Activated CD4-positive, CD25-positive, alpha-beta regulatory T cell treated with anti-CD3 and anti-CD28 coated beads, Interleukin-2, amount 50 U/mL, for 16 hours (primary cell): ENCODE results near the gene MLST8.
A peak's percentile ranks its signal among the peaks of the same experiment; 100 is the strongest.

ENCODE experiments used
- DNase-seq: peaks from one replicate; pipeline ENCODE4 v3.0.0-alpha.2; 2020; ENCODE audit warnings: low read depth, low spot score

MLST8 gene

GRCh38 chr16:2205104-2205966 lies at the start of gene MLST8:
Gene MLST8, plus strand, starts transcription at chr16:2205454. Its CDS starts 632 bp downstream, at chr16:2206086.
- peak; percentile 85 for DNase-seq

- DNase-seq: no peak
Observed at GRCh38 chr16:2155977-2156848, 49.0 kb upstream of the MLST8 start.

- DNase-seq: no peak
Observed at GRCh38 chr16:2156849-2157224, 48.4 kb upstream of the MLST8 start.

GRCh38 chr16:2157480-2158261 lies 47.6 kb upstream of the MLST8 start:
- DNase-seq: no peak

- DNase-seq: no peak
Observed at GRCh38 chr16:2158262-2158638, 47.0 kb upstream of the MLST8 start.

GRCh38 chr16:2159175-2159838 lies 45.9 kb upstream of the MLST8 start:
- no peak for DNase-seq

GRCh38 chr16:2160915-2161551 lies 44.2 kb upstream of the MLST8 start:
- DNase-seq: no peak

- no peak for DNase-seq
Observed at GRCh38 chr16:2161911-2162310, 43.3 kb upstream of the MLST8 start.

GRCh38 chr16:2162676-2163118 lies 42.6 kb upstream of the MLST8 start:
- no peak for DNase-seq

GRCh38 chr16:2163211-2163881 lies 41.9 kb upstream of the MLST8 start:
- DNase-seq: no peak

- DNase-seq: no peak
Observed at GRCh38 chr16:2165861-2166260, 39.4 kb upstream of the MLST8 start.

GRCh38 chr16:2166263-2167067 lies 38.8 kb upstream of the MLST8 start:
- no peak for DNase-seq

- no peak for DNase-seq
Observed at GRCh38 chr16:2167068-2167638, 38.1 kb upstream of the MLST8 start.

GRCh38 chr16:2170080-2170479 lies 35.2 kb upstream of the MLST8 start:
- no peak for DNase-seq

- DNase-seq: no peak
Observed at GRCh38 chr16:2170587-2171435, 34.4 kb upstream of the MLST8 start.

- DNase-seq: no peak
Observed at GRCh38 chr16:2171601-2172178, 33.6 kb upstream of the MLST8 start.

- DNase-seq: no peak
Observed at GRCh38 chr16:2172688-2173335, 32.4 kb upstream of the MLST8 start.
